ENCODE measurements around the gene PCSK5. TPM values are rescaled to one million over a fixed set of nuclear protein-coding genes. Genes with fewer than 3 reads are reported as not detected.

PCSK5 gene
- total and polyA plus RNA-seq, 2 of the 8 experiments (the other 6 are each of a cell fraction or from before 2014, with no cell fraction given), result 5.5 to 10.7 TPM

DNA sequence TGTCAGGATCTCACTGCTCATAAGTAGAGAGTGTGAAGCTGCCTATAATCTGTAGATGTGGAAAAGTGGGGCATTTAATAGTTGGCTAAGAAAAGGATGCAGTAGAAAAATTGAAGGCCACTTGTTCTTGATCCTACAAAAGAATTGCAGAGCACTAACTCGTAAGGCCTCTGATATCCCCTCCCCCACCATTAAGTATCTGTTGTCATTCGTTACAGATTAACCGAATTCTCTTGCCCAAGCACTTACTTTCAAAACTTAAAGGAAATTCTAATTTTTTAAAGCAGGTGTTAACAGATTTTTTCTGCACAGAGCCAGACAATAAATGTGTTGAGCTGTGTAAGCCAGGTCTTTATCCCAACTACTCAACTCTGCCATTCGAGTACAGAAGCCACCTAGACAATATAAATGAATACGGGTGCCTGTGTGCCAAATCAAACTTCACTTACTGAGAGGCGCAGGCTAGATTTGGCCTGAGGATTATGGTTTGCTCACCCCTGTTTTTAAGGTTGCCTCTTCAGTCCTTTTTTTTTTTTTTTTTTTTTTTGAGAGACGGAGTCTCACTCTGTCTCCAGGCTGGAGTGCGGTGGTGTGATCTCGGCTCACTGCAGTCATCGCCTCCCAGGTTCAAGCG is 268.9 kb downstream of the PCSK5 start:
- Histone ChIP-seq H3K56ac (replicated peaks; ENCODE audit: insufficient read length, low read depth, low read length) (no peak overlapping the region), H3K79me2 (ENCODE audit: control insufficient read depth in 1 of 2, insufficient read depth in 2 of 2, low read length in 2 of 2) (no peaks in the 10 kb centered on the region), H2BK15ac (ENCODE audit: low read length) (no peak overlapping the region), H3K4ac (replicated peaks; ENCODE audit: insufficient read length, low read depth, low read length) (no peak overlapping the region), H4K8ac (ENCODE audit: extremely low read depth, insufficient read depth, low read length) (no peak overlapping the region), H3K4me1 (replicated peaks in 1 of 4; ENCODE audit: control insufficient read depth in 3 of 4, insufficient read depth in 4 of 4, low read length in 3 of 4) (peaks cover 0 to 6% (median 4%) of the 10 kb centered on the region in 4 experiments; a peak in 5 of 7 replicates), H2BK5ac (ENCODE audit: low read depth, low read length) (no peak overlapping the region), H2BK20ac (ENCODE audit: low read length) (no peak overlapping the region), H2AK5ac (ENCODE audit: low read depth, low read length) (no peak overlapping the region), H3K27me3 (replicated peaks in 1 of 4; ENCODE audit: control insufficient read depth in 3 of 4, extremely low read depth in 1 of 4, insufficient read depth in 3 of 4, low read length in 3 of 4) (no peaks in the 10 kb centered on the region), H4K91ac (replicated peaks; ENCODE audit: insufficient read length, low read length) (no peak overlapping the region), H4K5ac (ENCODE audit: insufficient read length, low read depth, low read length) (no peak overlapping the region), H3K4me2 (ENCODE audit: insufficient read depth in 1 of 2, low read depth in 2 of 2, low read length in 2 of 2) (0 out of 4 replicates have a peak overlapping the region, but pooled peaks of 1 of the 2 experiments have one; percentile 8), H3K18ac (ENCODE audit: extremely low read depth, low read length) (no peak overlapping the region), H3K27ac (ENCODE audit: low read depth, low read length) (no peak overlapping the region), H3K79me1 (ENCODE audit: low read depth, low read length) (no peaks in the 10 kb centered on the region; the same call in 1 of the 2 replicates), H3K9me3 (ENCODE audit: insufficient read depth in 2 of 2, low read depth in 1 of 2, low read length in 1 of 2) (no peaks in the 10 kb centered on the region), H2AFZ (ENCODE audit: low read length) (no peak overlapping the region), H3K36me3 (ENCODE audit: control insufficient read depth in 2 of 4, insufficient read depth in 4 of 4, low read length in 3 of 4) (peaks cover 0 to 5% (median 0%) of the 10 kb centered on the region in 4 experiments; a peak in 2 of 8 replicates), H3K9ac (replicated peaks in 1 of 4; ENCODE audit: extremely low read depth in 1 of 4, low read depth in 3 of 4, low read length in 3 of 4) (no peak overlapping the region), H2BK12ac (ENCODE audit: low read depth, low read length) (no peak overlapping the region), H4K20me1 (replicated peaks in 1 of 2; ENCODE audit: control insufficient read depth in 1 of 2, insufficient read depth in 2 of 2, low read length in 2 of 2) (no peaks in the 10 kb centered on the region), H2BK120ac (replicated peaks; ENCODE audit: low read depth, low read length) (no peak overlapping the region), H3K4me3 (ENCODE audit: extremely low read depth in 1 of 4, insufficient read depth in 2 of 4, low read depth in 3 of 4, low read length in 4 of 4) (no peak overlapping the region), H3K23ac (ENCODE audit: insufficient read length) (no peak overlapping the region), H3K14ac (ENCODE audit: insufficient read length) (no peak overlapping the region), H3K23me2 (ENCODE audit: low read depth, low read length) (no peaks in the 10 kb centered on the region)
- ChIA-PET CTCF (ENCODE audit: partially characterized antibody) (interaction anchor here (2.1 kb wide), 1 partner anchor 139 kb away, joined by 7 read pairs; no protein-coding TSS in a partner anchor), POLR2A (ENCODE audit: partially characterized antibody) (no interaction called here)
- no peak for DNase-seq (ENCODE audit: low read depth in 1 of 2, low spot score in 2 of 2)
- WGBS, 2 experiments (ENCODE audit: extremely low coverage in 1 of 2, insufficient coverage in 1 of 2, insufficient read length in 1 of 2, insufficient replicate concordance in 2 of 2, low coverage in 1 of 2, low lambda C conversion rate in 2 of 2, missing lambda C conversion rate in 1 of 2), result 93% methylated on average over 10 of the region's 11 CpGs; no CpG with 5 or more reads in 1 of the 2 experiments
- TF ChIP-seq, protein P1, sequence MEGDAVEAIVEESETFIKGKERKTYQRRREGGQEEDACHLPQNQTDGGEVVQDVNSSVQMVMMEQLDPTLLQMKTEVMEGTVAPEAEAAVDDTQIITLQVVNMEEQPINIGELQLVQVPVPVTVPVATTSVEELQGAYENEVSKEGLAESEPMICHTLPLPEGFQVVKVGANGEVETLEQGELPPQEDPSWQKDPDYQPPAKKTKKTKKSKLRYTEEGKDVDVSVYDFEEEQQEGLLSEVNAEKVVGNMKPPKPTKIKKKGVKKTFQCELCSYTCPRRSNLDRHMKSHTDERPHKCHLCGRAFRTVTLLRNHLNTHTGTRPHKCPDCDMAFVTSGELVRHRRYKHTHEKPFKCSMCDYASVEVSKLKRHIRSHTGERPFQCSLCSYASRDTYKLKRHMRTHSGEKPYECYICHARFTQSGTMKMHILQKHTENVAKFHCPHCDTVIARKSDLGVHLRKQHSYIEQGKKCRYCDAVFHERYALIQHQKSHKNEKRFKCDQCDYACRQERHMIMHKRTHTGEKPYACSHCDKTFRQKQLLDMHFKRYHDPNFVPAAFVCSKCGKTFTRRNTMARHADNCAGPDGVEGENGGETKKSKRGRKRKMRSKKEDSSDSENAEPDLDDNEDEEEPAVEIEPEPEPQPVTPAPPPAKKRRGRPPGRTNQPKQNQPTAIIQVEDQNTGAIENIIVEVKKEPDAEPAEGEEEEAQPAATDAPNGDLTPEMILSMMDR (IDR thresholded peaks at IDR 0.05; ENCODE audit: control extremely low read depth in 1 of 3, insufficient read depth in 1 of 3, low read depth in 1 of 3, low read length in 3 of 3), result no peak
- TF ChIP-seq CHD1 (IDR thresholded peaks at IDR 0.05; ENCODE audit: low read depth, low read length), result no peak
- no peak for TF ChIP-seq BCL11A (IDR thresholded peaks at IDR 0.05; ENCODE audit: low read depth in 2 of 2, low read length in 2 of 2)
- no peak for TF ChIP-seq FOSL1 (IDR thresholded peaks at IDR 0.05; ENCODE audit: insufficient read depth, low read depth, low read length)
- no peak for TF ChIP-seq SIN3A (conservative IDR thresholded peaks at IDR 0.05 in 1 of 2, IDR thresholded peaks at IDR 0.05 in 1 of 2; ENCODE audit: low read depth in 1 of 2, low read length in 2 of 2)
- no peak for TF ChIP-seq HDAC6 (IDR thresholded peaks at IDR 0.05; ENCODE audit: low read depth, low read length)
- no peak for TF ChIP-seq SUZ12 (IDR thresholded peaks at IDR 0.05; ENCODE audit: low read length)
- no peak for FAIRE-seq
